ENCODE data around the gene TRIM47. TPM values are rescaled to one million over a fixed set of nuclear protein-coding genes. Genes with fewer than 3 reads are reported as not detected.

Gene TRIM47
- total RNA-seq, 1 experiment from 2014 or later = 0.95 TPM

GRCh38 chr17:75922963-75923874, 44.8 kb upstream of the TRIM47 start:
- TF ChIP-seq EZH2 (IDR thresholded peaks at IDR 0.05; ENCODE audit: borderline replicate concordance, low read depth, low read length, poor library complexity, severe bottlenecking) (no peak), CTCF (conservative IDR thresholded peaks at IDR 0.05; ENCODE audit: low read depth, low read length) (no peak)
- no peak for DNase-seq (ENCODE audit: low spot score)
- no TSS peak for BruUV-seq (replicated peaks)
- CTCF ChIA-PET = no interaction called here
- H3K27me3 ChIP-seq (replicated peaks; ENCODE audit: insufficient read depth, low read depth, low read length, poor library complexity) = no peaks in the 10 kb centered on the region
- POLR2A ChIA-PET (ENCODE audit: low non-redundant PET) = no interaction called here
- intact Hi-C loops (cut with micrococcal nuclease; ENCODE audit: unreplicated experiment) = no loop called here
- no peaks in the 10 kb centered on the region for H3K9me3 ChIP-seq (ENCODE audit: low read depth, low read length, poor library complexity, severe bottlenecking)
- peaks cover 20% of the 10 kb centered on the region for H3K36me3 ChIP-seq (ENCODE audit: insufficient read depth, low read length, poor library complexity, severe bottlenecking)
- no peaks in the 10 kb centered on the region for H3K4me1 ChIP-seq (ENCODE audit: insufficient read depth, low read length, poor library complexity, severe bottlenecking)
- H3K27ac ChIP-seq (ENCODE audit: low read depth, low read length, poor library complexity, severe bottlenecking) = no peak overlapping the region
- no peak overlapping the region for H3K4me3 ChIP-seq (ENCODE audit: low read depth, low read length, poor library complexity, severe bottlenecking)

- BruUV-seq (replicated peaks) = no TSS peak
- peaks cover 20% of the 10 kb centered on the region for H3K36me3 ChIP-seq (ENCODE audit: insufficient read depth, low read length, poor library complexity, severe bottlenecking)
- no peak overlapping the region for H3K4me3 ChIP-seq (ENCODE audit: low read depth, low read length, poor library complexity, severe bottlenecking)
- H3K4me1 ChIP-seq (ENCODE audit: insufficient read depth, low read length, poor library complexity, severe bottlenecking) = no peaks in the 10 kb centered on the region
- H3K9me3 ChIP-seq (ENCODE audit: low read depth, low read length, poor library complexity, severe bottlenecking) = no peaks in the 10 kb centered on the region
- ChIA-PET CTCF (no interaction called here), POLR2A (ENCODE audit: low non-redundant PET) (no interaction called here)
- no peak overlapping the region for H3K27ac ChIP-seq (ENCODE audit: low read depth, low read length, poor library complexity, severe bottlenecking)
- intact Hi-C loops (cut with micrococcal nuclease; ENCODE audit: unreplicated experiment) = no loop called here
- no peaks in the 10 kb centered on the region for H3K27me3 ChIP-seq (replicated peaks; ENCODE audit: insufficient read depth, low read depth, low read length, poor library complexity)
- no peak for TF ChIP-seq EZH2 (IDR thresholded peaks at IDR 0.05; ENCODE audit: borderline replicate concordance, low read depth, low read length, poor library complexity, severe bottlenecking)
- TF ChIP-seq CTCF (conservative IDR thresholded peaks at IDR 0.05; ENCODE audit: low read depth, low read length) = no peak
- DNase-seq (ENCODE audit: low spot score) = no peak
Measured at GRCh38 chr17:75922173-75922961, 44.0 kb upstream of the TRIM47 start.

GRCh38 chr17:75921596-75921995, 43.2 kb upstream of the TRIM47 start:
- BruUV-seq (replicated peaks) = no TSS peak
- no peak for DNase-seq (ENCODE audit: low spot score)
- Histone ChIP-seq H3K36me3 (ENCODE audit: insufficient read depth, low read length, poor library complexity, severe bottlenecking) (peaks cover 20% of the 10 kb centered on the region), H3K27ac (ENCODE audit: low read depth, low read length, poor library complexity, severe bottlenecking) (no peak overlapping the region), H3K27me3 (replicated peaks; ENCODE audit: insufficient read depth, low read depth, low read length, poor library complexity) (no peaks in the 10 kb centered on the region), H3K9me3 (ENCODE audit: low read depth, low read length, poor library complexity, severe bottlenecking) (no peaks in the 10 kb centered on the region), H3K4me3 (ENCODE audit: low read depth, low read length, poor library complexity, severe bottlenecking) (no peak overlapping the region), H3K4me1 (ENCODE audit: insufficient read depth, low read length, poor library complexity, severe bottlenecking) (no peaks in the 10 kb centered on the region)
- intact Hi-C loops (cut with micrococcal nuclease; ENCODE audit: unreplicated experiment) = no loop called here
- TF ChIP-seq EZH2 (IDR thresholded peaks at IDR 0.05; ENCODE audit: borderline replicate concordance, low read depth, low read length, poor library complexity, severe bottlenecking) = no peak
- TF ChIP-seq CTCF (conservative IDR thresholded peaks at IDR 0.05; ENCODE audit: low read depth, low read length) = no peak
- ChIA-PET POLR2A (ENCODE audit: low non-redundant PET) (no interaction called here), CTCF (no interaction called here)

Measured in A673 (cell line).